Measurements from ENCODE around the gene PAPPA.

PAPPA gene

DNA sequence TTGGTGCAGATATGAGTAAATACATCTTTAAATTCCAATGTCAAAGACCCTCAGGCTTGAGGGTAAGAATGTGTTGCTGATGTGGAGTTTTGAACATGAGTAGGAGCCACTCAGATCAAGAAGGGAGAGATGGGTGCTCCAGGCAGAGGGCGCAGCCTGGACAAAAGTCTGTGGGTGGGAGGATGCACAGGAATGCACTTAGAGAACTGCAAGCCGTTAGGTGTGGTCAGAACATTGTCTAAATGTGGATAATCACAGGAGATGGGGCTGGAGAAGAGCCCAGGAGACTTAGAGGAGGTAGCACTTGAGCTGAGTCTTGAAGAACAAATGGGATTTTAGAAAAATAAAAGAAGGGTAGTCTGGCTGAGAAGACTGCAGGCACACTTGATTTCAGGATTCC is 255.5 kb downstream of the PAPPA start:
- WGBS (ENCODE audit: extremely low coverage, insufficient coverage, low lambda C conversion rate): no CpG with 5 or more reads among the region's 2 CpGs
- H3K27ac ChIP-seq (ENCODE audit: low read depth, low read length): no peak overlapping the region
- no peak overlapping the region for H2BK15ac ChIP-seq (replicated peaks; ENCODE audit: low read depth)
- no peak overlapping the region for H3K4me3 ChIP-seq (ENCODE audit: low read length)
- H4K8ac ChIP-seq (ENCODE audit: low read depth, low read length): no peak overlapping the region
- H3K18ac ChIP-seq (ENCODE audit: low read length): no peak overlapping the region
- H4K5ac ChIP-seq (ENCODE audit: low read length): no peak overlapping the region
- no peaks in the 10 kb centered on the region for H3K27me3 ChIP-seq (ENCODE audit: insufficient read depth, low read length, poor library complexity)
- no peaks in the 10 kb centered on the region for H3K79me1 ChIP-seq (ENCODE audit: low read length)
- H3K23ac ChIP-seq (ENCODE audit: low read length): no peak overlapping the region
- no peak overlapping the region for H2BK120ac ChIP-seq (ENCODE audit: low read depth, low read length)
- H3K4ac ChIP-seq (ENCODE audit: low read depth, low read length): no peak overlapping the region
- H3K56ac ChIP-seq (ENCODE audit: low read length): no peak overlapping the region
- no peak overlapping the region for H2AK5ac ChIP-seq (ENCODE audit: low read length)
- H3K36me3 ChIP-seq (ENCODE audit: control insufficient read depth, insufficient read depth, low read length): no peaks in the 10 kb centered on the region
- no peak overlapping the region for H3K4me2 ChIP-seq (ENCODE audit: low read length)
- no peak for DNase-seq
- H2BK5ac ChIP-seq (ENCODE audit: low read length): no peak overlapping the region
- no peaks in the 10 kb centered on the region for H3K79me2 ChIP-seq (ENCODE audit: control insufficient read depth, insufficient read depth, low read length)
- no peaks in the 10 kb centered on the region for H3K4me1 ChIP-seq (ENCODE audit: control insufficient read depth, low read depth, low read length)
- no peak overlapping the region for H3K9ac ChIP-seq (ENCODE audit: low read length)

DNA sequence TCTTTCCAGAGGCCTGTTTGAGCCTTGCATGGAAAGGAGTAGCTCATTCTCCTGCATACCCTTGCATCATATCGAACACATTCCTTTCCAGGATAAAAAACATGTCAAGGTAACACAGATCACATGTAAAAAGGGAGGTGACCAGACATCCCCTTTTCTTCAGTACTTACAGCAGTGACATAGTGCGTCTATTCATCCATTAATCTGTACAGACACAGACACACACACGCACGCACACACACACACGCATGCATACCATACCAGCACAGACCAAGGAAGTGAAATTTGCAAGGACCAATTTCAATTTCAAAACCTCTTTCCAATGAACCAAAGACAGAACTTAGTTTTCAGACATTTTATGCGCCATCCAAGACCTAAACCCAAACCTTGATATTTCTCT is 256.0 kb downstream of the PAPPA start:
- no peak overlapping the region for H3K4ac ChIP-seq (ENCODE audit: low read depth, low read length)
- H3K79me2 ChIP-seq (ENCODE audit: control insufficient read depth, insufficient read depth, low read length): no peaks in the 10 kb centered on the region
- no peak overlapping the region for H3K4me3 ChIP-seq (ENCODE audit: low read length)
- H2BK5ac ChIP-seq (ENCODE audit: low read length): no peak overlapping the region
- no peaks in the 10 kb centered on the region for H3K36me3 ChIP-seq (ENCODE audit: control insufficient read depth, insufficient read depth, low read length)
- no peak overlapping the region for H2BK120ac ChIP-seq (ENCODE audit: low read depth, low read length)
- H3K56ac ChIP-seq (ENCODE audit: low read length): no peak overlapping the region
- no peak overlapping the region for H2AK5ac ChIP-seq (ENCODE audit: low read length)
- no peak for DNase-seq
- WGBS (ENCODE audit: extremely low coverage, insufficient coverage, low lambda C conversion rate): no CpG with 5 or more reads among the region's 6 CpGs
- H3K4me2 ChIP-seq (ENCODE audit: low read length): no peak overlapping the region
- H3K18ac ChIP-seq (ENCODE audit: low read length): no peak overlapping the region
- H2BK15ac ChIP-seq (replicated peaks; ENCODE audit: low read depth): no peak overlapping the region
- no peaks in the 10 kb centered on the region for H3K79me1 ChIP-seq (ENCODE audit: low read length)
- no peak overlapping the region for H3K23ac ChIP-seq (ENCODE audit: low read length)
- no peaks in the 10 kb centered on the region for H3K27me3 ChIP-seq (ENCODE audit: insufficient read depth, low read length, poor library complexity)
- no peak overlapping the region for H3K27ac ChIP-seq (ENCODE audit: low read depth, low read length)
- H4K5ac ChIP-seq (ENCODE audit: low read length): no peak overlapping the region
- no peak overlapping the region for H4K8ac ChIP-seq (ENCODE audit: low read depth, low read length)
- H3K4me1 ChIP-seq (ENCODE audit: control insufficient read depth, low read depth, low read length): no peaks in the 10 kb centered on the region
- no peak overlapping the region for H3K9ac ChIP-seq (ENCODE audit: low read length)

DNA sequence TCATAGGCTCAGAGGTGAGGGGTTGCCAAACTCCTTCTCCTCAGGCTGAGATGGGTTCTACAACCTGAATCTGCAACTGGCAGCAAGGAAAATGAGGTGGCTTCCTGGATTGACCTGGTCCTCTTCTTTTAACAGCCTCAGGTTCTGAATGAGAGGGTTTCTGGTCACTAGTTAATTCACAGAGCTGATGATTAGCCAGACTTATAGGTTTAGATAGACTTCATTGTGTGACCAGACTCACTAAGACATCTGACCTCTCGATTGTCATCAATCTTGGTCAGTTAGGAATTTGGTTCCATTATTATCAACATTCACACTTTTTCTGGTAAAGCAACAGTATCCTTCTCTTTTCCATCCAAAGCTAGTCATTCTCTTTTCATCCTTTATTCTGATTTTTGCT is 257.9 kb downstream of the PAPPA start:
- no peak overlapping the region for H3K4ac ChIP-seq (ENCODE audit: low read depth, low read length)
- H2AK5ac ChIP-seq (ENCODE audit: low read length): no peak overlapping the region
- no peaks in the 10 kb centered on the region for H3K27me3 ChIP-seq (ENCODE audit: insufficient read depth, low read length, poor library complexity)
- no peak overlapping the region for H3K4me3 ChIP-seq (ENCODE audit: low read length)
- no peaks in the 10 kb centered on the region for H3K79me2 ChIP-seq (ENCODE audit: control insufficient read depth, insufficient read depth, low read length)
- WGBS (ENCODE audit: extremely low coverage, insufficient coverage, low lambda C conversion rate): no CpG with 5 or more reads among the region's 1 CpG
- H3K4me2 ChIP-seq (ENCODE audit: low read length): no peak overlapping the region
- no peak overlapping the region for H4K8ac ChIP-seq (ENCODE audit: low read depth, low read length)
- H3K27ac ChIP-seq (ENCODE audit: low read depth, low read length): no peak overlapping the region
- H4K5ac ChIP-seq (ENCODE audit: low read length): no peak overlapping the region
- no peaks in the 10 kb centered on the region for H3K36me3 ChIP-seq (ENCODE audit: control insufficient read depth, insufficient read depth, low read length)
- no peaks in the 10 kb centered on the region for H3K4me1 ChIP-seq (ENCODE audit: control insufficient read depth, low read depth, low read length)
- H2BK15ac ChIP-seq (replicated peaks; ENCODE audit: low read depth): no peak overlapping the region
- H2BK120ac ChIP-seq (ENCODE audit: low read depth, low read length): no peak overlapping the region
- no peaks in the 10 kb centered on the region for H3K79me1 ChIP-seq (ENCODE audit: low read length)
- DNase-seq: no peak
- H3K18ac ChIP-seq (ENCODE audit: low read length): no peak overlapping the region
- H3K23ac ChIP-seq (ENCODE audit: low read length): no peak overlapping the region
- no peak overlapping the region for H3K56ac ChIP-seq (ENCODE audit: low read length)
- no peak overlapping the region for H3K9ac ChIP-seq (ENCODE audit: low read length)
- no peak overlapping the region for H2BK5ac ChIP-seq (ENCODE audit: low read length)

DNA sequence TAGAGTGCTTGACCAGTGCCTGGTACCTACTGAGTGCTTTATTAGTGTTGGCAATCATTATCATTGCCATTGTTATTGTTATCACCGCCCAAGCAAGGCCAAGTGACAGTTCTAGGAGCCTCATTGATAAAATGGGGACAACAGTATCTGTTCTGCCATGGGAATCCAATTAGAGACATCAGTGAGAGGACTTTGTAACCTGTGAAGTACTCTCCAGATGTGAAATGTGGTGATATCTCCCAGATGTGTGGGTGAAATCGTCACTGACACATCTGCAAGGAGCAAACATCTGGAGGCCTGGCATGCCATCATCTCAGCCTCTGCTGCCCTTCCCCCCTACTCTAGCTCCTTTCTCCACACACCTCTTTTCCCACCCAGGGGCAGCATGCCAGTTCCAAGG is 260.8 kb downstream of the PAPPA start:
- no CpG with 5 or more reads among the region's 2 CpGs for WGBS (ENCODE audit: extremely low coverage, insufficient coverage, low lambda C conversion rate)
- H4K8ac ChIP-seq (ENCODE audit: low read depth, low read length): no peak overlapping the region
- H2BK5ac ChIP-seq (ENCODE audit: low read length): no peak overlapping the region
- no peaks in the 10 kb centered on the region for H3K27me3 ChIP-seq (ENCODE audit: insufficient read depth, low read length, poor library complexity)
- no peak overlapping the region for H3K4ac ChIP-seq (ENCODE audit: low read depth, low read length)
- no peak overlapping the region for H3K9ac ChIP-seq (ENCODE audit: low read length)
- no peak overlapping the region for H3K56ac ChIP-seq (ENCODE audit: low read length)
- no peak overlapping the region for H3K18ac ChIP-seq (ENCODE audit: low read length)
- H3K27ac ChIP-seq (ENCODE audit: low read depth, low read length): no peak overlapping the region
- H3K4me2 ChIP-seq (ENCODE audit: low read length): no peak overlapping the region
- H3K79me1 ChIP-seq (ENCODE audit: low read length): no peaks in the 10 kb centered on the region
- H3K4me3 ChIP-seq (ENCODE audit: low read length): no peak overlapping the region
- H3K36me3 ChIP-seq (ENCODE audit: control insufficient read depth, insufficient read depth, low read length): no peaks in the 10 kb centered on the region
- H3K23ac ChIP-seq (ENCODE audit: low read length): no peak overlapping the region
- no peak overlapping the region for H4K5ac ChIP-seq (ENCODE audit: low read length)
- H2AK5ac ChIP-seq (ENCODE audit: low read length): no peak overlapping the region
- H2BK120ac ChIP-seq (ENCODE audit: low read depth, low read length): no peak overlapping the region
- no peak overlapping the region for H2BK15ac ChIP-seq (replicated peaks; ENCODE audit: low read depth)
- no peaks in the 10 kb centered on the region for H3K4me1 ChIP-seq (ENCODE audit: control insufficient read depth, low read depth, low read length)
- no peaks in the 10 kb centered on the region for H3K79me2 ChIP-seq (ENCODE audit: control insufficient read depth, insufficient read depth, low read length)
- DNase-seq: peak; percentile 53

DNA sequence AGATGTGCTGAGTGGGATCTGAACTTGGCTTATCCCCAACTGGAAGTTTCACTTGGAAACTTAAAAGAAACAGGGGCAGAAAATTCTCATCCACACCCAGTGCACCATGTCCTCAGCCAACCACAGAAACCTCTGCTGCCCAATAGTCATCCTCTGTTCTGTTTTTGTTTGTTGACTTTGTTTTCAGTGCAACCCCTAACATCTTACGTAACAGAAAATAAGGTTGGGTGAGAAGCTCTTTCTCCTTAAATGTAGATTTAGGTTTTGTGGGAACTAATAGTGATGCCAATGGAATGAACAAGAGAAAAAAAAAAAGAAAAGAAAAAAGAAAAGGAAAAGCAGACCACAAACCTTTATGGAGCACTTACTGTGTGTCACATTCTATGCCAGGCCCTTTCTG is 262.8 kb downstream of the PAPPA start:
- Histone ChIP-seq H4K8ac (ENCODE audit: low read depth, low read length) (no peak overlapping the region), H4K5ac (ENCODE audit: low read length) (no peak overlapping the region), H3K27ac (ENCODE audit: low read depth, low read length) (no peak overlapping the region), H3K4ac (ENCODE audit: low read depth, low read length) (no peak overlapping the region), H3K56ac (ENCODE audit: low read length) (no peak overlapping the region), H2BK5ac (ENCODE audit: low read length) (no peak overlapping the region), H3K9ac (ENCODE audit: low read length) (no peak overlapping the region), H3K27me3 (ENCODE audit: insufficient read depth, low read length, poor library complexity) (no peaks in the 10 kb centered on the region), H3K79me2 (ENCODE audit: control insufficient read depth, insufficient read depth, low read length) (no peaks in the 10 kb centered on the region), H3K4me2 (ENCODE audit: low read length) (no peak overlapping the region), H2BK15ac (replicated peaks; ENCODE audit: low read depth) (no peak overlapping the region), H3K79me1 (ENCODE audit: low read length) (no peaks in the 10 kb centered on the region), H3K18ac (ENCODE audit: low read length) (no peak overlapping the region), H2AK5ac (ENCODE audit: low read length) (no peak overlapping the region), H3K23ac (ENCODE audit: low read length) (no peak overlapping the region), H3K36me3 (ENCODE audit: control insufficient read depth, insufficient read depth, low read length) (no peaks in the 10 kb centered on the region), H2BK120ac (ENCODE audit: low read depth, low read length) (no peak overlapping the region), H3K4me1 (ENCODE audit: control insufficient read depth, low read depth, low read length) (no peaks in the 10 kb centered on the region), H3K4me3 (ENCODE audit: low read length) (no peak overlapping the region)
- DNase-seq: no peak
- WGBS (ENCODE audit: extremely low coverage, insufficient coverage, low lambda C conversion rate): no CpG with 5 or more reads among the region's 1 CpG

DNA sequence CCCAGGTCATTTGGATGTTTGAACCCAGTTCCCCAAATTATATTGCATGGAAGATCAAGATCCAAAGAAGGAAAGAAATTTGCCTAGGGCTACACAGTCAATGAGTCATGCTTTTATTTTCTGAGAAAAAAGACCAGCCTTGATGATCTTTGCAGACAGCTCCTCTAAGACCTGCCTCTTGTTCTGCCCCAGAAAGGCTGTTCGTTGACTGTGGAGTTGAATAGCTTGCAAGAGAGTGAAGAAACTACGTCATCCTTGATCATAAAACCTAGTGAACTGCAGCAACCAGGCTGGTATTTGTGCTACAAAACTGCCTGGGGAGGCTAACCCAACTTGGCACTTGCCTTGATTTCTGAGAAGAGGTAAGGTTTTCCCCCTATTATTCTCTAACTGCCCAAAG is 263.9 kb downstream of the PAPPA start:
- H2BK5ac ChIP-seq (ENCODE audit: low read length): no peak overlapping the region
- no peak overlapping the region for H3K23ac ChIP-seq (ENCODE audit: low read length)
- no peak overlapping the region for H3K4me2 ChIP-seq (ENCODE audit: low read length)
- no peak overlapping the region for H3K9ac ChIP-seq (ENCODE audit: low read length)
- H3K79me1 ChIP-seq (ENCODE audit: low read length): no peaks in the 10 kb centered on the region
- H3K27ac ChIP-seq (ENCODE audit: low read depth, low read length): no peak overlapping the region
- H3K27me3 ChIP-seq (ENCODE audit: insufficient read depth, low read length, poor library complexity): no peaks in the 10 kb centered on the region
- H3K56ac ChIP-seq (ENCODE audit: low read length): no peak overlapping the region
- no peaks in the 10 kb centered on the region for H3K36me3 ChIP-seq (ENCODE audit: control insufficient read depth, insufficient read depth, low read length)
- no peak overlapping the region for H3K4ac ChIP-seq (ENCODE audit: low read depth, low read length)
- H2AK5ac ChIP-seq (ENCODE audit: low read length): no peak overlapping the region
- no peak overlapping the region for H3K18ac ChIP-seq (ENCODE audit: low read length)
- DNase-seq: no peak
- H3K79me2 ChIP-seq (ENCODE audit: control insufficient read depth, insufficient read depth, low read length): no peaks in the 10 kb centered on the region
- no peak overlapping the region for H3K4me3 ChIP-seq (ENCODE audit: low read length)
- H2BK120ac ChIP-seq (ENCODE audit: low read depth, low read length): no peak overlapping the region
- no peak overlapping the region for H4K5ac ChIP-seq (ENCODE audit: low read length)
- H2BK15ac ChIP-seq (replicated peaks; ENCODE audit: low read depth): no peak overlapping the region
- WGBS (ENCODE audit: extremely low coverage, insufficient coverage, low lambda C conversion rate): no CpG with 5 or more reads among the region's 2 CpGs
- no peaks in the 10 kb centered on the region for H3K4me1 ChIP-seq (ENCODE audit: control insufficient read depth, low read depth, low read length)
- H4K8ac ChIP-seq (ENCODE audit: low read depth, low read length): no peak overlapping the region

All from mesendoderm (in vitro differentiated cells).